HepG2 (cell line): ENCODE measurements around the gene HPCAL1. TPM values are rescaled to one million over a fixed set of nuclear protein-coding genes. Genes with fewer than 3 reads are reported as not detected.

Experiments used
- ATAC-seq: fragments of 200-7000 bp; cut with Tn5 transposase; 3 replicates; pipeline ENCODE4 v1.9.1; 2020; ENCODE audit warnings: mild to moderate bottlenecking, moderate library complexity
- BruUV-seq: library from RNA; stranded (reverse); fragments of 400-500 nt; replicated peaks from 2 replicates; lab custom pipeline; 2021; lab: Mats Ljungman, UMichigan
- CTCF ChIA-PET: fragments of 300-600 bp; formaldehyde crosslinking; extraction: SDS; loops from one replicate; lab custom pipeline; 2021; ENCODE audit warnings: low total read pairs, inconsistent platforms, low intra/inter-chr PET ratio; lab: Yijun Ruan, JAX
- POLR2A ChIA-PET: fragments of 350-600 bp; sonication (Branson Sonifier 250); formaldehyde crosslinking; loops from one replicate; lab custom pipeline; 2020; ENCODE audit warnings: antibody characterized with exemption, inconsistent platforms; lab: Yijun Ruan, JAX
- DNase-seq: peaks from one replicate; pipeline ENCODE4 v3.0.0-alpha.2; 2015; ENCODE audit warnings: low spot score
- FAIRE-seq: peaks from 3 replicates; lab custom pipeline; 2011; peaks lifted over from hg19 to GRCh38; lab: Jason Lieb, UNC
- H2AFZ ChIP-seq: one replicate; pipeline ENCODE4 v1.6.1; 2011; ENCODE audit warnings: low read length, inconsistent platforms
- H3K27ac ChIP-seq: fragments of 300-600 bp; 3 replicates; pipeline ENCODE4 v1.8.0; 2011; ENCODE audit warnings: mixed run types, mild to moderate bottlenecking, mixed read lengths, low read length, inconsistent platforms; ENCODE audit not compliant: insufficient read depth; ENCODE audit errors: extremely low read length
- H3K27me3 ChIP-seq, 2 experiments: fragments of 200-600 bp in 1 of 2; 2 replicates in 1 of 2; 3 replicates in 1 of 2; pipeline versions ENCODE4 v1.6.0 to v1.8.0; 2011; ENCODE audit warnings: low read length in 2 of 2, mild to moderate bottlenecking in 2 of 2, moderate library complexity in 2 of 2, inconsistent platforms in 1 of 2; ENCODE audit not compliant: insufficient read depth in 2 of 2, control insufficient read depth in 1 of 2
- H3K36me3 ChIP-seq, 2 experiments: fragments of 200-600 bp in 1 of 2; replicated peaks in 1 of 2; 2 replicates in 1 of 2; 3 replicates in 1 of 2; pipeline versions ENCODE4 v1.5.1 to v1.8.0; 2011; ENCODE audit warnings: low read length in 2 of 2, inconsistent platforms in 1 of 2; ENCODE audit not compliant: insufficient read depth in 2 of 2, control insufficient read depth in 1 of 2
- H3K4me1 ChIP-seq: 2 replicates; pipeline ENCODE4 v1.5.1; 2012; ENCODE audit warnings: low read length, inconsistent platforms; ENCODE audit not compliant: insufficient read depth
- H3K4me2 ChIP-seq: 2 replicates; pipeline ENCODE4 v1.6.0; 2011; ENCODE audit warnings: low read depth, low read length, inconsistent platforms
- H3K4me3 ChIP-seq, 3 experiments: fragments of 200-600 bp in 1 of 3; sonication (generic), shearing (Covaris generic) in 1 of 3; replicated peaks in 1 of 3; 2 replicates each; pipeline ENCODE4 v1.5.1; 2011 to 2016; ENCODE audit warnings: low read length in 3 of 3, inconsistent platforms in 2 of 3, low read depth in 2 of 3, mild to moderate bottlenecking in 2 of 3, control low read depth in 1 of 3, mixed read lengths in 1 of 3; ENCODE audit not compliant: insufficient read depth in 1 of 3
- H3K79me2 ChIP-seq: one replicate; pipeline ENCODE4 v1.6.1; 2011; ENCODE audit warnings: low read length, inconsistent platforms; ENCODE audit not compliant: insufficient read depth
- H3K9ac ChIP-seq: 2 replicates; pipeline ENCODE4 v1.6.0; 2011; ENCODE audit warnings: mild to moderate bottlenecking, low read depth, low read length, inconsistent platforms; ENCODE audit not compliant: insufficient read depth
- H3K9me3 ChIP-seq: 2 replicates; pipeline ENCODE4 v1.5.1; 2012; ENCODE audit warnings: mild to moderate bottlenecking, low read length
- H4K20me1 ChIP-seq: 2 replicates; pipeline ENCODE4 v1.6.0; 2011; ENCODE audit warnings: inconsistent platforms, mild to moderate bottlenecking, low read length, moderate library complexity; ENCODE audit not compliant: insufficient read depth
- ELF3 ChIP-seq: IDR thresholded peaks from 2 replicates; pipeline ENCODE4 v1.6.1; 2016; ENCODE audit warnings: missing genetic modification reagents, missing compliant biosample characterization
- HOXA3 ChIP-seq: sonication (generic); formaldehyde crosslinking; IDR thresholded peaks from 2 replicates; pipeline ENCODE4 v1.5.0; 2020; ENCODE audit warnings: missing genetic modification reagents
- HOXA5 ChIP-seq: sonication (generic); formaldehyde crosslinking; IDR thresholded peaks from 2 replicates; pipeline ENCODE4 v1.4.0; 2020; ENCODE audit warnings: missing genetic modification reagents
- ISX ChIP-seq: sonication (generic); formaldehyde crosslinking; conservative IDR thresholded peaks from 2 replicates; pipeline ENCODE4 v1.5.0; 2020; ENCODE audit warnings: missing genetic modification reagents
- KLF11 ChIP-seq: IDR thresholded peaks from 2 replicates; pipeline ENCODE4 v1.6.1; 2016; ENCODE audit warnings: missing compliant biosample characterization
- NFIB ChIP-seq: sonication (generic); formaldehyde crosslinking; IDR thresholded peaks from 2 replicates; pipeline ENCODE4 v1.9.0; 2021; ENCODE audit warnings: missing genetic modification reagents, mild to moderate bottlenecking, borderline replicate concordance
- SNRNP70 ChIP-seq: fragments of 200-400 bp; formaldehyde crosslinking; IDR thresholded peaks from 2 replicates; pipeline ENCODE4 v1.6.1; 2017; ENCODE audit warnings: mild to moderate bottlenecking, low read depth, low read length, moderate library complexity
- TCF7L2 ChIP-seq: IDR thresholded peaks from 2 replicates; pipeline ENCODE4 v1.6.1; 2011; ENCODE audit warnings: mild to moderate bottlenecking, low read depth, low read length, moderate library complexity
- TEAD2 ChIP-seq: sonication (generic); formaldehyde crosslinking; IDR thresholded peaks from 2 replicates; pipeline ENCODE4 v1.9.0; 2021; ENCODE audit warnings: missing genetic modification reagents
- THYN1 ChIP-seq: sonication (generic); formaldehyde crosslinking; IDR thresholded peaks from 2 replicates; pipeline ENCODE4 v1.8.1; 2023; ENCODE audit warnings: low read depth, mild to moderate bottlenecking, moderate library complexity, missing genetic modification reagents, borderline replicate concordance
- ZEB1 ChIP-seq: IDR thresholded peaks from 2 replicates; pipeline ENCODE4 v1.6.1; 2012; ENCODE audit warnings: mild to moderate bottlenecking, low read depth, inconsistent platforms; ENCODE audit not compliant: insufficient replicate concordance
- ZKSCAN5 ChIP-seq: sonication (generic); formaldehyde crosslinking; IDR thresholded peaks from 2 replicates; pipeline ENCODE4 v1.5.1; 2020; ENCODE audit warnings: mild to moderate bottlenecking, missing genetic modification reagents
- ZMAT3 ChIP-seq: sonication (generic); formaldehyde crosslinking; conservative IDR thresholded peaks from 2 replicates; pipeline ENCODE4 v1.7.0; 2021; ENCODE audit warnings: missing genetic modification reagents
- ZNF225 ChIP-seq: sonication (generic); formaldehyde crosslinking; IDR thresholded peaks from 2 replicates; pipeline ENCODE4 v1.4.0; 2020; ENCODE audit warnings: mild to moderate bottlenecking, missing genetic modification reagents
- ZNF317 ChIP-seq: sonication (generic); formaldehyde crosslinking; IDR thresholded peaks from 2 replicates; pipeline ENCODE4 v1.5.0; 2020; ENCODE audit warnings: mild to moderate bottlenecking, missing genetic modification reagents
- ZNF382 ChIP-seq: sonication (generic); formaldehyde crosslinking; IDR thresholded peaks from 2 replicates; pipeline ENCODE4 v1.5.0; 2020; ENCODE audit warnings: missing genetic modification reagents, mild to moderate bottlenecking, borderline replicate concordance
- ZNF451 ChIP-seq: sonication (generic); formaldehyde crosslinking; IDR thresholded peaks from 2 replicates; pipeline ENCODE4 v1.5.0; 2020; ENCODE audit warnings: mild to moderate bottlenecking, missing genetic modification reagents
- WGBS: methylation state at CpG from one replicate; pipeline ENCODE4 v1.1.6; 2017; ENCODE audit warnings: low lambda C conversion rate; 5-methylcytosine and 5-hydroxymethylcytosine counted together
- in situ Hi-C: cut with HindIII; loops from 2 replicates; pipeline ENCODE4 v1.10.0; 2017; ENCODE audit warnings: low pct_unique_long_range_greater_than_20kb; ENCODE audit not compliant: extremely low pct_ligation_motif_present
- intact Hi-C: fragments of 100-400 bp; cut with micrococcal nuclease; formaldehyde crosslinking; loops from one replicate; pipeline ENCODE4 v1.10.0; 2022; ENCODE audit not compliant: unreplicated experiment
- polyA plus RNA-seq, 8 experiments: library from polyadenylated mRNA; depleted of rRNA in 3 of 8; stranded (reverse) in 7 of 8; unstranded in 1 of 8; fragments of >200 nt; fragmentation: Illumina TruSeq in 4 of 8; extraction: Trizol in 4 of 8; gene quantifications; 2 replicates each; pipeline versions ENCODE4 v1.2.1 to v1.2.3, GENCODE V29; 2011 to 2016; ENCODE audit warnings: low read depth in 4 of 8, missing spikeins in 1 of 8, mixed read lengths in 1 of 8; ENCODE audit not compliant: insufficient read depth in 1 of 8
- total RNA-seq, 5 experiments: library from RNA; depleted of rRNA; stranded (reverse); fragments of >200 nt; fragmentation: Illumina TruSeq; extraction: Trizol; gene quantifications; 2 replicates each; pipeline ENCODE4 v1.2.3, GENCODE V29; 2016; ENCODE audit warnings: low read depth in 1 of 5
- TF ChIP-seq, protein P1 (sequence below): IDR thresholded peaks from 2 replicates; pipeline ENCODE4 v1.6.1; 2018; ENCODE audit warnings: missing genetic modification reagents, mild to moderate bottlenecking, missing compliant biosample characterization
- TF ChIP-seq, protein P2 (sequence below): sonication (generic); formaldehyde crosslinking; conservative IDR thresholded peaks from 2 replicates; pipeline ENCODE4 v1.5.0; 2020; ENCODE audit warnings: missing genetic modification reagents

Gene HPCAL1
- total and polyA plus RNA-seq, 2 of the 13 experiments (the other 11 are each of a cell fraction or from before 2014, with no cell fraction given): 29.5 to 29.9 TPM

DNA sequence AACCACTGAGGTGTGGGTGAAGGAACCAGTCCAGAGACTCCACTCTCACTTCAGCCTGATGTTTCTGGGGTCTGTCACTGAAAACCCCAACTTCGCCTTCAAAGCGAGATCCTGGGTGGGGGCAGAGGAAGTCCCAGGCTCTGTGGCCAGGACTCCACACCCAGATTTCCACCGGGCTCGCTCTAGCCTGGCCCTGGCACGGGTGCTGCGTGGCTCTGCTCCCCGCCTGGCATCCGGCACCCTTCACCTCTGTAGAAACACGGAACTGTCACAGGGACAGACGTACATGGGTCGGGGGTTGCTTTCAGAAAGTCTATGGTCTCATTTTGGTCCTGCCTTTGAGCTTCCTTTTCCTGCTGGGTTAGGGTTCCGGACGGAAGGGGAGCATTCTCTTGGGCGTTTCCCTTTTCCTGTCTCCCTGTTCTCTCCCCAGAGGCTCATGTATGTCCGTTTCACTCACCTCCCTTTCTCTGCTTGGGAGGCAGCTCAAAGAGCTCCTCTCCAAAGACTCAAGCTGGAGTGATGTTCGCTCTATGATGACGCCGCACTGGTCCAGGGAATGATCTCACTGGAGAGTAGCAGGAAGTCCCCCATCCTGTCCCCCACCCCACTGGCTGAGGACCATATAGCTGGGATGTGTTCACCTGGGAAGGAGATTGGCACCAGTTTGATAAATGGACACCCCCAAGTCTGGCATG is 103.9 kb downstream of the HPCAL1 start:
- Histone ChIP-seq H3K4me1 (peaks cover 41% of the 10 kb centered on the region), H3K4me3 (no peak overlapping the region), H3K9ac (no peak overlapping the region), H3K27ac (no peak overlapping the region), H3K27me3 (no peaks in the 10 kb centered on the region), H3K79me2 (no peaks in the 10 kb centered on the region), H4K20me1 (no peaks in the 10 kb centered on the region; the same call in 1 of the 2 replicates), H3K9me3 (no peaks in the 10 kb centered on the region), H3K36me3 (peaks cover 2 to 4% of the 10 kb centered on the region in 2 experiments; a peak in 3 of 5 replicates), H3K4me2 (no peak overlapping the region), H2AFZ (no peak overlapping the region)
- TF ChIP-seq TEAD2 (CRISPR knock-in tag) (no peak), HOXA5 (CRISPR knock-in tag) (no peak), ZNF382 (CRISPR knock-in tag) (no peak), SNRNP70 (no peak), ZNF225 (CRISPR knock-in tag) (no peak), ZNF451 (CRISPR knock-in tag) (no peak), HOXA3 (no peak), ISX (CRISPR knock-in tag) (no peak), ZNF317 (CRISPR knock-in tag) (no peak), TCF7L2 (no peak), ZKSCAN5 (CRISPR knock-in tag) (no peak), ZEB1 (no peak), ZMAT3 (no peak), NFIB (CRISPR knock-in tag) (no peak), KLF11 (CRISPR knock-in tag) (no peak), ELF3 (no peak), THYN1 (CRISPR knock-in tag) (no peak)
- TF ChIP-seq, protein P1, sequence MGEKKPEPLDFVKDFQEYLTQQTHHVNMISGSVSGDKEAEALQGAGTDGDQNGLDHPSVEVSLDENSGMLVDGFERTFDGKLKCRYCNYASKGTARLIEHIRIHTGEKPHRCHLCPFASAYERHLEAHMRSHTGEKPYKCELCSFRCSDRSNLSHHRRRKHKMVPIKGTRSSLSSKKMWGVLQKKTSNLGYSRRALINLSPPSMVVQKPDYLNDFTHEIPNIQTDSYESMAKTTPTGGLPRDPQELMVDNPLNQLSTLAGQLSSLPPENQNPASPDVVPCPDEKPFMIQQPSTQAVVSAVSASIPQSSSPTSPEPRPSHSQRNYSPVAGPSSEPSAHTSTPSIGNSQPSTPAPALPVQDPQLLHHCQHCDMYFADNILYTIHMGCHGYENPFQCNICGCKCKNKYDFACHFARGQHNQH (CRISPR knock-in tag): no peak
- TF ChIP-seq, protein P2, sequence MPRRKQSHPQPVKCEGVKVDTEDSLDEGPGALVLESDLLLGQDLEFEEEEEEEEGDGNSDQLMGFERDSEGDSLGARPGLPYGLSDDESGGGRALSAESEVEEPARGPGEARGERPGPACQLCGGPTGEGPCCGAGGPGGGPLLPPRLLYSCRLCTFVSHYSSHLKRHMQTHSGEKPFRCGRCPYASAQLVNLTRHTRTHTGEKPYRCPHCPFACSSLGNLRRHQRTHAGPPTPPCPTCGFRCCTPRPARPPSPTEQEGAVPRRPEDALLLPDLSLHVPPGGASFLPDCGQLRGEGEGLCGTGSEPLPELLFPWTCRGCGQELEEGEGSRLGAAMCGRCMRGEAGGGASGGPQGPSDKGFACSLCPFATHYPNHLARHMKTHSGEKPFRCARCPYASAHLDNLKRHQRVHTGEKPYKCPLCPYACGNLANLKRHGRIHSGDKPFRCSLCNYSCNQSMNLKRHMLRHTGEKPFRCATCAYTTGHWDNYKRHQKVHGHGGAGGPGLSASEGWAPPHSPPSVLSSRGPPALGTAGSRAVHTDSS (CRISPR knock-in tag): no peak
- intact Hi-C loops (loop anchor here (10.0 kb wide), 1 partner anchor 282 kb away; the partner anchor contains the start of gene RRM2), in situ Hi-C loops (loop anchor here (5.0 kb wide), 2 partner anchors 79 to 134 kb away; no protein-coding TSS in a partner anchor)
- ChIA-PET CTCF (no interaction called here), POLR2A (interaction anchor here (3.1 kb wide), 1 partner anchor 105 kb away, joined by 32 read pairs; the partner anchor contains the start of gene HPCAL1)
- no peak for DNase-seq
- BruUV-seq: no TSS peak
- ATAC-seq: no peak
- WGBS: 97% methylated on average over 16 of the region's 18 CpGs
- no peak for FAIRE-seq
